H9 (cell line): Measurements from ENCODE around the gene ALG12. TPM values are rescaled to one million over a fixed set of nuclear protein-coding genes. Genes with fewer than 3 reads are reported as not detected.

Experiments
- DNase-seq: peaks from one replicate; pipeline ENCODE4 v3.0.0-alpha.2; 2017
- H2AFZ ChIP-seq: one replicate; pipeline ENCODE4 v1.6.1; 2013; ENCODE audit warnings: mild to moderate bottlenecking, low read length, control low read depth, moderate library complexity
- H2AK5ac ChIP-seq: 2 replicates; pipeline ENCODE4 v1.6.1; 2013; ENCODE audit warnings: low read length, control low read depth, mixed read lengths; ENCODE audit not compliant: insufficient read length
- H2BK120ac ChIP-seq: one replicate; pipeline ENCODE4 v1.6.1; 2013; ENCODE audit warnings: low read depth, mild to moderate bottlenecking, low read length, control low read depth, inconsistent platforms; ENCODE audit not compliant: poor library complexity, severe bottlenecking
- H2BK12ac ChIP-seq: 2 replicates; pipeline ENCODE4 v1.6.1; 2013; ENCODE audit warnings: low read length, control low read depth, mixed read lengths, low read depth; ENCODE audit not compliant: insufficient read length
- H2BK15ac ChIP-seq: 2 replicates; pipeline ENCODE4 v1.6.1; 2013; ENCODE audit warnings: low read depth, low read length, control low read depth
- H2BK20ac ChIP-seq: one replicate; pipeline ENCODE4 v1.6.1; 2013; ENCODE audit warnings: low read depth, mild to moderate bottlenecking, low read length, control low read depth, inconsistent platforms; ENCODE audit not compliant: poor library complexity, severe bottlenecking
- H2BK5ac ChIP-seq: 2 replicates; pipeline ENCODE4 v1.6.1; 2013; ENCODE audit warnings: low read length, control low read depth, mixed read lengths; ENCODE audit not compliant: insufficient read length
- H3K14ac ChIP-seq: 2 replicates; pipeline ENCODE4 v1.6.1; 2013; ENCODE audit warnings: low read length, control low read depth; ENCODE audit not compliant: insufficient read depth
- H3K18ac ChIP-seq: 2 replicates; pipeline ENCODE4 v1.6.1; 2013; ENCODE audit warnings: low read depth, mild to moderate bottlenecking, mixed read lengths, low read length, control low read depth; ENCODE audit not compliant: insufficient read length
- H3K23ac ChIP-seq: 2 replicates; pipeline ENCODE4 v1.6.1; 2013; ENCODE audit warnings: low read length, control low read depth, mixed read lengths, low read depth; ENCODE audit not compliant: insufficient read length
- H3K23me2 ChIP-seq: 2 replicates; pipeline ENCODE4 v1.6.1; 2013; ENCODE audit warnings: low read depth, mild to moderate bottlenecking, mixed read lengths, low read length, control low read depth; ENCODE audit not compliant: insufficient read length, poor library complexity, severe bottlenecking
- H3K27ac ChIP-seq: 2 replicates; pipeline ENCODE4 v1.5.1; 2013; ENCODE audit warnings: low read length, control low read depth, mixed read lengths, low read depth; ENCODE audit not compliant: insufficient read length
- H3K27me3 ChIP-seq: 2 replicates; pipeline ENCODE4 v1.6.1; 2013; ENCODE audit warnings: low read length, control low read depth, inconsistent platforms; ENCODE audit not compliant: insufficient read depth
- H3K4ac ChIP-seq: 2 replicates; pipeline ENCODE4 v1.6.1; 2013; ENCODE audit warnings: low read depth, mild to moderate bottlenecking, control low read depth, inconsistent platforms, low read length, moderate library complexity
- H3K4me1 ChIP-seq: 2 replicates; pipeline ENCODE4 v1.6.1; 2013; ENCODE audit warnings: low read length, control low read depth, inconsistent platforms; ENCODE audit not compliant: insufficient read depth
- H3K4me2 ChIP-seq: 2 replicates; pipeline ENCODE4 v1.6.1; 2013; ENCODE audit warnings: low read length, control low read depth, mixed read lengths; ENCODE audit not compliant: insufficient read length, insufficient read depth
- H3K56ac ChIP-seq: 2 replicates; pipeline ENCODE4 v1.6.1; 2013; ENCODE audit warnings: low read depth, mild to moderate bottlenecking, mixed read lengths, low read length, control low read depth; ENCODE audit not compliant: insufficient read length
- H3K79me1 ChIP-seq: 2 replicates; pipeline ENCODE4 v1.6.1; 2013; ENCODE audit warnings: low read depth, mild to moderate bottlenecking, moderate library complexity, low read length, control low read depth, inconsistent platforms; ENCODE audit not compliant: insufficient read depth, poor library complexity, severe bottlenecking
- H3K79me2 ChIP-seq: 2 replicates; pipeline ENCODE4 v1.6.1; 2013; ENCODE audit warnings: low read length, control low read depth, inconsistent platforms; ENCODE audit not compliant: insufficient read depth
- H3K9ac ChIP-seq: 2 replicates; pipeline ENCODE4 v1.6.1; 2013; ENCODE audit warnings: low read length, control low read depth, mixed read lengths; ENCODE audit not compliant: insufficient read length; ENCODE audit errors: extremely low read depth
- H3K9me3 ChIP-seq: one replicate; pipeline ENCODE4 v1.6.1; 2013; ENCODE audit warnings: low read depth, low read length, inconsistent platforms; ENCODE audit not compliant: control insufficient read depth
- H3T11ph ChIP-seq: one replicate; pipeline ENCODE4 v1.6.1; 2013; ENCODE audit warnings: mild to moderate bottlenecking, low read length, control low read depth, inconsistent platforms
- H4K20me1 ChIP-seq: one replicate; pipeline ENCODE4 v1.6.1; 2013; ENCODE audit not compliant: control insufficient read depth, insufficient read length, insufficient read depth
- H4K5ac ChIP-seq: 2 replicates; pipeline ENCODE4 v1.6.1; 2013; ENCODE audit warnings: low read depth, mild to moderate bottlenecking, mixed read lengths, low read length, control low read depth; ENCODE audit not compliant: insufficient read length
- H4K8ac ChIP-seq: replicated peaks from 2 replicates; pipeline ENCODE4 v1.6.1; 2013; ENCODE audit warnings: low read length, control low read depth, mixed read lengths, low read depth; ENCODE audit not compliant: insufficient read length
- H4K91ac ChIP-seq: 2 replicates; pipeline ENCODE4 v1.6.1; 2013; ENCODE audit warnings: low read depth, mild to moderate bottlenecking, moderate library complexity, mixed read lengths, low read length, control low read depth; ENCODE audit not compliant: insufficient read length
- H3K27ac Mint-ChIP-seq, 3 experiments: 2 replicates in 2 of 3; 3 replicates in 1 of 3; pipeline ENCODE4 v1.8.0; 2020 to 2021; ENCODE audit warnings: mixed read lengths in 3 of 3, mild to moderate bottlenecking in 1 of 3, moderate library complexity in 1 of 3
- H3K27me3 Mint-ChIP-seq: 2 replicates; pipeline ENCODE4 v1.8.0; 2021; ENCODE audit warnings: low read depth, mild to moderate bottlenecking, moderate library complexity, mixed read lengths
- H3K36me3 Mint-ChIP-seq, 3 experiments: 2 replicates in 2 of 3; 3 replicates in 1 of 3; pipeline ENCODE4 v1.8.0; 2020 to 2021; ENCODE audit warnings: low read depth in 3 of 3, mixed read lengths in 3 of 3; ENCODE audit not compliant: insufficient read depth in 1 of 3
- H3K4me1 Mint-ChIP-seq, 2 experiments: 2 replicates each; pipeline ENCODE4 v1.8.0; 2020; ENCODE audit warnings: mixed read lengths in 2 of 2
- H3K4me3 Mint-ChIP-seq, 2 experiments: 2 replicates in 1 of 2; 3 replicates in 1 of 2; pipeline ENCODE4 v1.8.0; 2020 to 2021; ENCODE audit warnings: mild to moderate bottlenecking in 2 of 2, mixed read lengths in 2 of 2, moderate library complexity in 1 of 2
- H3K9me3 Mint-ChIP-seq, 2 experiments: 2 replicates in 1 of 2; 3 replicates in 1 of 2; pipeline ENCODE4 v1.8.0; 2020; ENCODE audit warnings: mild to moderate bottlenecking in 2 of 2, mixed read lengths in 2 of 2, moderate library complexity in 1 of 2
- WGBS: extraction: QIAGEN DNeasy Blood & Tissue Kit; methylation state at CpG from one replicate; pipeline ENCODE4 v1.1.7; 2013; ENCODE audit warnings: missing lambda C conversion rate, low lambda C conversion rate, mixed read lengths; ENCODE audit not compliant: insufficient read length; ENCODE audit errors: extremely low coverage; 5-methylcytosine and 5-hydroxymethylcytosine counted together
- total RNA-seq: library from RNA; stranded (reverse); gene quantifications from 2 replicates; pipeline ENCODE4 v1.2.1, GENCODE V29; 2021
- TF ChIP-seq, protein P1 (sequence below): fragments of 200-600 bp; sonication (generic); conservative IDR thresholded peaks from 3 replicates; pipeline ENCODE4 v1.8.0; 2021; ENCODE audit warnings: antibody characterized with exemption, mild to moderate bottlenecking

Gene ALG12
- total RNA-seq, 1 experiment from 2014 or later, result 19.2 TPM

DNA sequence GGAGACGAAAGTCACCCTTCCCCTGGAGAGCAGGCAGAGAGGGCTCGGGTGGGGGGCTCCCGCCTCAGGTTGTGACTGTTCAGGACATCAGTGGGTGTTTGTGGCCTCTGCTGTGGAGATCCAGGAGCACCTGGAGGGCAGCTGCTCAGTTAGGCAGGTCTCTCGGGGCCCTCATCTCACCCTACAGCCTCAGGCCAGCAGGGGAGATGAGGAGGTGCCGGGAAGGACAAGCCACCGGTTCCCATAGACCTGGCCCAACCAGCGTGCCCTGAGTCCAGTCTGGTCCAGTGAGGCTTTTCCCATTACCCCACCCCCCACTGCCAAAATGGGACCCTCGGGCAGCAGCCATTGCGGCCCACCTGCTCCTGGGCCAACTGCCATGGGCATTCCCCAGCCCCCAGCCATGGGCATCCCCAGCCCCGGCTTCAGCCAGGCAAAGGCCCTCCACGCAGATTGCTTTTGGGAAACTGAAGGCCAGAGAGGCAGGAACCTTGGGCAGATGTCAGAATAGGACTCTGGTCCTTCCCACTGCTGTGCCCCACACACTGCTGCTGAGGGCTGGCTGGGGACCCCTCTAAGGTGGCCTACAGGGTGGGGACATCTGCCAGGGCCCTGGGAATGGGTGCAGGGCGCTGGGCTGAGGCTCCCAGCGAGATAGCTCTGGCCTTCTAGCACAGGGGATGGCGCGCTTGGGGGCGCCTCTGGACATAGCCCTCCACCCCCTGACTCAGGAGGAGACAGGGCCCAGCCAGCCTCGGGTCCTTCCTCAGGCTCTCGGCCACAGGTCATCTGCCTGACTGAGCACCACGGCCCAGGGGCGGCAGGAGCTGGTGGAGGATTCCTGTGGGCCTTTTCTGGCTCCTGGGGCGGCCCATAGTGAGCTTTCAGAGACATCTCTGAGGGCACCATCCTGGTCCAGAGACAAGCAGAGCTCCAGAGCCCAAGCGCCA, 47.1 kb upstream of the ALG12 start:
- no peak overlapping the region for H3K4ac ChIP-seq
- no peak overlapping the region for H2AFZ ChIP-seq
- H4K91ac ChIP-seq, result no peak overlapping the region
- H2BK20ac ChIP-seq, result no peak overlapping the region
- no peaks in the 10 kb centered on the region for H4K20me1 ChIP-seq
- no peak overlapping the region for H2BK120ac ChIP-seq
- no peak overlapping the region for H3T11ph ChIP-seq
- Mint-ChIP-seq H3K36me3 (peaks cover 8 to 17% (median 14%) of the 10 kb centered on the region in 3 experiments; a peak in 5 of 7 replicates), H3K4me3 (no peak overlapping the region), H3K27ac (peak overlapping the region in 2 of 3 experiments; percentile 34 to 87; a peak in 2 of 7 replicates), H3K9me3 (no peaks in the 10 kb centered on the region), H3K27me3 (peaks cover 7% of the 10 kb centered on the region), H3K4me1 (peaks cover 2 to 5% of the 10 kb centered on the region in 2 experiments; a peak in 3 of 4 replicates)
- H3K4me2 ChIP-seq, result no peak overlapping the region
- TF ChIP-seq, protein P1, sequence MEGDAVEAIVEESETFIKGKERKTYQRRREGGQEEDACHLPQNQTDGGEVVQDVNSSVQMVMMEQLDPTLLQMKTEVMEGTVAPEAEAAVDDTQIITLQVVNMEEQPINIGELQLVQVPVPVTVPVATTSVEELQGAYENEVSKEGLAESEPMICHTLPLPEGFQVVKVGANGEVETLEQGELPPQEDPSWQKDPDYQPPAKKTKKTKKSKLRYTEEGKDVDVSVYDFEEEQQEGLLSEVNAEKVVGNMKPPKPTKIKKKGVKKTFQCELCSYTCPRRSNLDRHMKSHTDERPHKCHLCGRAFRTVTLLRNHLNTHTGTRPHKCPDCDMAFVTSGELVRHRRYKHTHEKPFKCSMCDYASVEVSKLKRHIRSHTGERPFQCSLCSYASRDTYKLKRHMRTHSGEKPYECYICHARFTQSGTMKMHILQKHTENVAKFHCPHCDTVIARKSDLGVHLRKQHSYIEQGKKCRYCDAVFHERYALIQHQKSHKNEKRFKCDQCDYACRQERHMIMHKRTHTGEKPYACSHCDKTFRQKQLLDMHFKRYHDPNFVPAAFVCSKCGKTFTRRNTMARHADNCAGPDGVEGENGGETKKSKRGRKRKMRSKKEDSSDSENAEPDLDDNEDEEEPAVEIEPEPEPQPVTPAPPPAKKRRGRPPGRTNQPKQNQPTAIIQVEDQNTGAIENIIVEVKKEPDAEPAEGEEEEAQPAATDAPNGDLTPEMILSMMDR, result no peak
- no peak overlapping the region; the same call in 1 of the 2 replicates for H3K14ac ChIP-seq
- peak; percentile 31 for DNase-seq
- H3K79me2 ChIP-seq, result peaks cover 3% of the 10 kb centered on the region; the same call in 1 of the 2 replicates
- H3K27me3 ChIP-seq, result no peaks in the 10 kb centered on the region
- no peak overlapping the region for H2BK12ac ChIP-seq
- H4K5ac ChIP-seq, result no peak overlapping the region
- H2BK5ac ChIP-seq, result no peak overlapping the region
- H3K56ac ChIP-seq, result no peak overlapping the region
- no peak overlapping the region for H3K18ac ChIP-seq
- H3K23me2 ChIP-seq, result no peaks in the 10 kb centered on the region
- no peaks in the 10 kb centered on the region for H3K4me1 ChIP-seq
- H4K8ac ChIP-seq, result no peak overlapping the region
- peaks cover 6% of the 10 kb centered on the region for H3K79me1 ChIP-seq
- H3K27ac ChIP-seq, result no peak overlapping the region
- no peak overlapping the region for H2AK5ac ChIP-seq
- H3K9me3 ChIP-seq, result no peaks in the 10 kb centered on the region
- WGBS, result no CpG with 5 or more reads among the region's 22 CpGs
- no peak overlapping the region for H3K9ac ChIP-seq
- no peak overlapping the region for H2BK15ac ChIP-seq
- no peak overlapping the region for H3K23ac ChIP-seq
